Right ventricle myocardium inferior (tissue), 1 donor: ENCODE measurements around the gene PRRT1B. TPM values are rescaled to one million over a fixed set of nuclear protein-coding genes. Genes with fewer than 3 reads are reported as not detected.

Experiments
- ATAC-seq: fragments of 200-7000 bp; cut with Tn5 transposase; one replicate; pipeline ENCODE4 v1.9.1; 2020; ENCODE audit warnings: mild to moderate bottlenecking, moderate library complexity
- DNase-seq: peaks from one replicate; pipeline ENCODE4 v3.0.0; 2021; ENCODE audit errors: missing footprints
- intact Hi-C: fragments of 100-400 bp; cut with DNase I; formaldehyde crosslinking; loops from one replicate; pipeline ENCODE4 v1.11.0; 2022
- total RNA-seq: library from RNA; stranded (reverse); fragmentation: NEBNext Ultra II Directional; extraction: Animal tissue kit (Norgen Biotek cat#: 25700); gene quantifications from one replicate; pipeline ENCODE4 v1.2.1, GENCODE V29; 2021
- donor health status: DM: no; HTN: yes; CAD: no; lungs with severe emphysema.

PRRT1B gene
- total RNA-seq, 1 donor from 2014 or later: not detected

- intact Hi-C loops: no loop called here
- ATAC-seq (no peak), DNase-seq (no peak)
These were observed 24.1 kb upstream of the PRRT1B start for GRCh38 chr9:131521203-131521602.

- intact Hi-C loops: no loop called here
- ATAC-seq (no peak), DNase-seq (no peak)
These were observed 23.5 kb upstream of the PRRT1B start for GRCh38 chr9:131521822-131522221.

- no peak for ATAC-seq
- intact Hi-C loops: no loop called here
- no peak for DNase-seq
These were observed 22.9 kb upstream of the PRRT1B start for GRCh38 chr9:131522257-131523085.

- DNase-seq (no peak), ATAC-seq (no peak)
These were observed 22.3 kb upstream of the PRRT1B start for GRCh38 chr9:131523086-131523388.

GRCh38 chr9:131523451-131524435 is 21.6 kb upstream of the PRRT1B start:
- ATAC-seq: no peak
- intact Hi-C loops: no loop called here
- no peak for DNase-seq

More at GRCh38 chr9:131523086-131523388, 22.3 kb upstream of the PRRT1B start:
- intact Hi-C loops: no loop called here

GRCh38 chr9:131524665-131525315 is 20.5 kb upstream of the PRRT1B start:
- intact Hi-C loops: no loop called here
- DNase-seq (no peak), ATAC-seq (no peak)

- no peak for ATAC-seq
- intact Hi-C loops: no loop called here
- no peak for DNase-seq
These were observed 19.4 kb upstream of the PRRT1B start for GRCh38 chr9:131525643-131526565.

GRCh38 chr9:131528186-131528585 is 17.1 kb upstream of the PRRT1B start:
- intact Hi-C loops: no loop called here
- ATAC-seq (no peak), DNase-seq (no peak)

- ATAC-seq: no peak
- intact Hi-C loops: no loop called here
- DNase-seq: no peak
These were observed 16.3 kb upstream of the PRRT1B start for GRCh38 chr9:131528886-131529505.

- ATAC-seq (no peak), DNase-seq (no peak)
- intact Hi-C loops: no loop called here
These were observed 15.5 kb upstream of the PRRT1B start for GRCh38 chr9:131529597-131530545.

GRCh38 chr9:131530546-131530919 is 14.8 kb upstream of the PRRT1B start:
- DNase-seq: no peak
- intact Hi-C loops: no loop called here
- no peak for ATAC-seq

- DNase-seq (peak; percentile 91), ATAC-seq (peak; percentile 98)
- intact Hi-C loops: no loop called here
These were observed 14.1 kb upstream of the PRRT1B start, which contains the start of gene UCK1 for GRCh38 chr9:131530920-131531832. Gene UCK1, minus strand, starts transcription at chr9:131531263. Its CDS starts 89 bp downstream, at chr9:131531174.

GRCh38 chr9:131534721-131535237 is 10.5 kb upstream of the PRRT1B start:
- no peak for DNase-seq
- no peak for ATAC-seq

GRCh38 chr9:131537946-131538345 is 7.4 kb upstream of the PRRT1B start:
- ATAC-seq: no peak
- DNase-seq: no peak
- intact Hi-C loops: loop anchor here (2.0 kb wide), 1 partner anchor 63 kb away; no protein-coding TSS in a partner anchor

More at GRCh38 chr9:131534721-131535237, 10.5 kb upstream of the PRRT1B start:
- intact Hi-C loops: no loop called here

- no peak for ATAC-seq
- intact Hi-C loops: no loop called here
- DNase-seq: no peak
These were observed 6.0 kb upstream of the PRRT1B start for GRCh38 chr9:131539223-131539923.
